NCI-H2171 treated with DMSO at 0.1 percent for 48 hours (cell line): ENCODE measurements around the gene STARD3.

Experiments used
- DNase-seq: peaks from one replicate; lab custom pipeline; 2025; lab: John Stamatoyannopoulos, UW

Gene STARD3

DNA sequence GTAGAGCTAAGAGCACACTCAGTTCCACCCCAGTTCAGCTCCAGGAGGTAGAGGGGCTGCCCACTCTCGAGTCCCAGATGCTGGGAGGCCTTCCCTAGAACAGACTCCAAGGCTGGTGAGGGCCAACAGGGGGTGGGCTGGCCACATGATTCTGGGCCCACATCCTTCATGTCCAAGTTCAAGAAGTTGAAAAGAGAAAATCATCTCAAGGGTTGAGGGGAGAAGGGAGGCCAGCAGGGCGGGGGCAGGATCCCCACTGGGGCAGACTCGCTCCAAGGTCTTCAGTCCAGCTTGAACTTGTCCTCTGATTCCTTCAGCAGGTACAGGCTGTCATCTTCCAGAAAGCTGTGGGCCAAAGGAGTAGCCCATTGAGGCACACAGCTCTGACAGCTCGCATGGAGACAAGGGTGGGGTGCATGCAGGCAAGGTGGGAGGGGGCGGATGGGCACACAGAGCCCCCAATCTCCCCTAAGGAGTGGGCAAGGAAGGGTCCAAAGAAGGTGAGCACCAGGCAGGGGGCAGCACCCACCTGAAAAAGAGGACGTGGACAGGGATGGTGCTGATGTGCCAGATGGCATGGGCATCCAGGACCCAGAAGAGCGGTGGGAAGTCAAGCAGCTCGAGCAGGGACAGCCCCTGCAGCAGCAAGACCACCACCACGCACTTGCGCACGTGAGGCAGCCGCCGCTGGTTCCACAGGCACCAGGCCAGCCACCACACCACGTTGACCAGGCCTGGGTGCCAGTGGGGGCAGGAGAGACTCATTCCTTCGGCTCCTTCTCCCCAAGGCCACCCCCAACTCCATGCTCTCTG is 35.8 kb downstream of the STARD3 start:
- no peak for DNase-seq

DNA sequence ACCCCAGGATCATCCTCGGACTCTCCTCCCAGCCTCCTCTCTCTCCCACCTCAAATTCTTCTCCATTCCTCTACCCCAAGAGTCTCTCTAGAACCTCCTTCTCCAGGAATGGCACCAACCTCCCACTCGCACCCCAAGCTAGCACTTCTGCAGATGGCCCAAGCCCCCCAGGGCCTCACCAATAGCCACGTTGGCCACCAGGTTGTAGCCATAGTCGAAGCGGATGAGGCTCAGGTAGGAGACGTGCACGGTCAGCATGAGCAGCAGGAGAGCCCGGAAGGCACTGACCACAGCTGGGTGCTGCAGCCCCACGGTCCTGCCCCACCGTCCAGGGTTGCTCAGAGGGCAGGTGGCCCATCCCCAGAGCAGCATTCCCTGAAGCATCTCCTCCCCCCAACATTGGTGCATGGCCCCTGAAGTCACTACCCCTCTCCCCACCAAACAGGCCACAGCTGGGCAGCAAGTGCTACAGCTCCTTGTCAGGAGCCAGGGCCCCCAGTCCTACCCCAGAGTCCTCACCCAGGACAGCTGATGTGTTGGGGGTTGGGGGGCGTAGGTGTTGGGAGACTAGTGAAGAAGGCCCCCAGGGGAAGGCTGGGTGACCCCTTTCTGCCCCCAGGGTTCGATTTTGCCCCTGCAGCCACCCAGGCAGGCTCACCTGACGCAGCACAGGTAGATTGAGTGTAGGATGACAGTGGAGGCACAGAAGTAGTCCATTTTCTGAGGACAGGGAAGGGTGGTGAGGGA is 36.6 kb downstream of the STARD3 start:
- DNase-seq = no peak

DNA sequence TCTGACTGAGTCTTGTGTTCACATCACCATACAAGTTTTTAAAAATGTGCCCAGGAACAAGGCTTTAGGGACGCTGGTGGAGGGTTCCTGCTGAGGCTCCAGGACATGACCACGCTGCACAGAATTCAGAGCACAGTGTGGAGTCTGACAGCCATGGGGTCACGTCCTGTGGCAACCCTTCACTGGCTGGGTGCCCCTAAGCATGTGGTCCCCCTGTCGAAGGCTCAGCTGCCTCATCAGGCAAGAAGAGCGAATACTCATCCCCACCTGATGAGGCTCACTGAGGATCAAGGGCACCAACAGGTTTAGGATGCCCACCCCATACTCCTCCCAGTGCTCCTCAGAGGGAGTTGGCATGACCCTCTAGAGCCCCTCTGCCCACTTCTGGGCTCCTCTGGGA is 37.2 kb downstream of the STARD3 start:
- no peak for DNase-seq

GRCh38 chr17:39674702-39675389 is 37.9 kb downstream of the STARD3 start:
- peak; percentile 63 for DNase-seq

GRCh38 chr17:39675390-39676082 is 38.6 kb downstream of the STARD3 start:
- no peak for DNase-seq

- peak; percentile 76 for DNase-seq
These were observed 39.4 kb downstream of the STARD3 start for GRCh38 chr17:39676198-39676819.

- DNase-seq = no peak
These were observed 40.1 kb downstream of the STARD3 start for GRCh38 chr17:39677072-39677471.

- peak; percentile 66 for DNase-seq
These were observed 40.8 kb downstream of the STARD3 start for GRCh38 chr17:39677542-39678339.

DNA sequence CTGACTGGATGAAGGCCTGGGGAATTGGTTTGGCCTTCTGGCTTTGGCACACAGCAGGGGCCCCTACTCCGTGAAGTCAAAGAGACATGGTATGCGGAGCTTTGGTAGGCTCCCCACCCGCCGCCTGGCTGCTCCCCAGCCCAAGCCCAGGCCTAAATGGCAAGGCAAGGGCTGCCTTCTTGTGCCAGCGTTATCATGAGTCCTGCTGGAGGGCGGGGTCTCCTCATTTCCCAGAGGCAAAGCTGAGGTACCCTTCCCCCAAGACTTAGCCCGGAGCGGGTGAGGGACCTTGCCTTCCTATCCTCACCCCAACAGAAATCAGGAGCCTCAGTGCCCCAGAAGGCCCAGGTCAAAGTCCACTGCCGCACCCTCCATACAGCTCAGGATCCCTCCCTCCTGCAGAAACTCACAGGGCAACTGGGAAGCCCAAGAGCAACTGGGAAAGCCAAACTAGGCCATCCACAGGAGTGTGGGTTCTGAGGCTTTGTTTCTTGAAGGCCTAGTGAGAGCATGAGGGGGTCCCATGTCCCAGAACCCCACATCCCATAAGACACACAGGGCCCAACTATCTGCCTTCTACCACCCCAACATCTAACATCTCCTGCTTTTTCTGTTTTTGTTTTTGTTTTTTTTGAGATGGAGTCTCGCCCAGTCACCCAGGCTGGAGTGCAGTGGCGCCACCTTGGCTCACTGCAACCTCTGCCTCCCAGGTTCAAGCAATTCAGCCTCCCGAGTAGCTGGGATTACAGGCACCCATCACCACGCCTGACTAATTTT is 41.6 kb downstream of the STARD3 start:
- DNase-seq = no peak

- DNase-seq = no peak
These were observed 42.7 kb downstream of the STARD3 start for GRCh38 chr17:39679521-39680192.

GRCh38 chr17:39683295-39683939 is 46.5 kb downstream of the STARD3 start:
- DNase-seq = no peak

DNA sequence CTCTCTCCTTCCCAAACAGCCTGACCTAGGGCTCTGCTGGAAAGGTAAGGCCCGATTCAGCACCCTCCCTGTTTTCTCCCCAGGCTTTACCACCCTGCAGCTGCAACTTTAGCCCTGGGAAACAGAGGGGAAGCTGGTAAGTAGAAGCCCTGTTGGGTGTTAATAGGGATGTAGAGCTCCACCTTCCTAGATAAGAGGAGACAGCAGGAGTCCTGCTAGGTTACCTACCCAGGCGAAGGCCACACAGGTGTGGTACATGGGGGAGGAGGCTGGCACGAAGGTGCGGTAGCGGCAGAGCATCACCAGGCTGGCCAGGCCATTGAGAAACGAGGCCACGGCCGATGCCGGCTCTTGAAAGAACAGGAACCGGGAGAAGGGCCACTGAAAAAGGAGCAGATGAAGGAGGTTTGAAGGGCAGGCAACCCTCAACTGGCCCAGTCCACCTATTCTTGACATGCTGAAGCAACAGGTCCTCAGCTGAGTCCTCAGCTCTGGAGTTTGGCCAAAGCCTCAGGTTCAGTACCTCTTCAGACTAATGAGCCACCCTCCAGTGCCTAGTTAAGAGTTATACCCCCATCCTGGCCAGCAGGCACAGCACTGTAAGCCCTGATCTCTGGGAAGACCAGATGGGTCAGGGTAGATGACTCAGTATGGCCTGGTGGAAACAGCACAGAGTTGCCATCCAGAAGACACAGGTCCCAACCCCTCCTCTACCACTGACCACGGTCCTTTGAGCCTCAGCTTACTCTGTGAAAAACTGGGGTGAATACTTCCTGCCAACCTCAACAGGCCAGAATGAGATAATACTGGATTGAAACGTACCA is 47.6 kb downstream of the STARD3 start:
- no peak for DNase-seq

GRCh38 chr17:39687101-39687545 is 50.2 kb downstream of the STARD3 start:
- DNase-seq = no peak

DNA sequence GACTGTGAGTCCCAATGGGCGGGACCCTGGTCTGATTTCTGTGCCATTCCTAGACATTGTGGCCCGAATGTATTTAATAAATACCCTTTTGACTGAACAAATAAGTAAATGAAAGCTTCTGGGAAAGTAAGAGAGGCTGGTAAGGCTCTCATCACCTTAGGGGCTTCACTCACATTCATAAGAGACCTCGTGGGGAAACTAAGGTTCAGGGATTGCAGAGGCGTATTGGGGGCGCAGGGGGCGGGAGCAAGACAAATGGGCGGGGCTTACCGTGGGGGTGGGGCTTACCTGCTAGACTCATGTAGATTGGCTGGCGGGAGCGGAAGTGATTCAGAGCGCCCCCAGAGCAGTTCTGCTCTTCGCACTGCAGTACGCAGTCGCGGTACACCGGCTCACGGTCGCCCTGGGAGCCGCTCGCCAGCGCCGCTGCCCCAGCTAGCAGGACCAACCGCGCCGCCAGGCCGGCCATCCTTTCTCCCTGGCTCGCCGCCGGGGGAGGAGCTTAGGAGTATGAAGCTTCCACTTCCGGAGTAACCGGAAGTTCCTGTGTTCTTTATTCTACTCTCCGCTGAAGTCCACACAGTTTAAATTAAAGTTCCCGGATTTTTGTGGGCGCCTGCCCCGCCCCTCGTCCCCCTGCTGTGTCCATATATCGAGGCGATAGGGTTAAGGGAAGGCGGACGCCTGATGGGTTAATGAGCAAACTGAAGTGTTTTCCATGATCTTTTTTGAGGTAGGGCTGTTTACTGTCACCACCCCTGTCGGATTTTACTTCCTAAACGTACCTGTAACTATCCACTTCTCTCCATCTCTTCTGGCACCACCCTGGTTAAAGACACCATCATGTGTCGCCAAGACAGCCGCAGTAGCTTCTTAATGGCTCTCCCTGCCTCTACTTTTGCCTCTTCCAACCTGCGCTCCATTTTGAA is 50.9 kb downstream of the STARD3 start, which contains the start of gene PGAP3:
Gene PGAP3 (minus strand): TSS at position 512 of the 929 bp plus-strand sequence. CDS start 43 bp downstream, at position 469.
- peak; percentile 98 for DNase-seq

DNA sequence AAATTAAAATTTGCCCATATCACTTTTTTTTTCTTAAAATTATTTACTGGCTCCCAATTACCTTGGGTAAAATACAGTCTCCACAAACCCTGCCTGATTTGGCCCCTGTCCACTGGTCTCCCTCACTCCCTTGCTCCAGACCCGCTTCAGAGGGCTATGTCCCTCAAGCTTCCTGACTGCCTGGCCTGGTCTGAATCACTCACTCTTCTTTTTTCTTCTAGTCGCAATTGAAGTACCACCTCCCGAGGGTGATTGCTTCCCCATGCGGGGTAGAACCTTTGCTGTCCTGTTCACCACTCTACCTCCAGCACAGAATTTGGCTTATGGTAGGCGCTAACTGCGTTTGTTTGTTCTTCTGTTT is 51.5 kb downstream of the STARD3 start:
- peak; percentile 45 for DNase-seq

DNA sequence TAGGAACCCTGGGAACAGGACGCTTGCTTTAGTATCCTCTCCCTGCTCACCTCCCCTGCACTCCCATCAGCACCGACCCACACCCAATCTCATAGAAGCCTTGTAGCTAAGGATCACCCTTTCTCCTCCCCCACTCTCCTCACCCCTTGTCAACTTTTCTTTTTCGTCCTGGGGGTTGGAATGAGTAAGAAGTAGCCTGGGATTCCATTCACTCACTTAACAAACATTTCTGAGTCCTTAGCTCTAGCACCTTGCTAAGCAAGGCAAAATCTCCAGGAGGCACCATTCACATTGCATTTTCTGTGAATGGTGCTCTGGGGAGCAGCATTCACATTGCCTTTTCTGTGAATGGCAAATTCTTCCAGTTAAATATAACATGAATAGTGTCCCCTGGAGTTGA is 52.0 kb downstream of the STARD3 start:
- DNase-seq = no peak

DNA sequence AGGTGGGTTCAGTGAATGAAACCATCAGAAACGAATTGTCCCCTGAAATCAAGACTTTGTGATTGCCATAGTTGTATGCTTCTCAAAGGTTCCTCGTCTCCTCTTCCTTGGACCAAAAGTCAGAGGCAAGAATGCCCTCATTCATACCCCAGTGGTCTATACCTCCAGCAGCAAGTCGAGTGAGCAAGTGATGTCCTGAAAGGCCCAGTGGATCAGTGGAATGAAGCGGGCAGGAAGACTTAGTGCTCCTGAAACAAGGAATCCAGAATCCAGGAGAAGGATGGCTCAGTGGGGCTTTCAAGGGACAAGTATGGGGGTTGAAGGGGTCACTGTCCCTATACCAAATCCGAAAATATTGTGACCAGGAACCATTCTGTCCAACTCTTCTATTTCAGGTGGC is 57.6 kb downstream of the STARD3 start:
- no peak for DNase-seq
